Lung (tissue), 12 donors: Measurements from ENCODE around the gene ARHGAP10. TPM values are rescaled to one million over a fixed set of nuclear protein-coding genes. Genes with fewer than 3 reads are reported as not detected.

Experiments
- ATAC-seq: fragments of 200-7000 bp; cut with Tn5 transposase; one replicate; pipeline ENCODE4 v1.9.1; 2020; ENCODE audit warnings: moderate number of reproducible peaks; ENCODE audit not compliant: insufficient read depth, low FRiP score
- DNase-seq, 3 donors: peaks; one replicate each; pipeline ENCODE4 v3.0.0-alpha.2; 2013 to 2017
- H3K27ac ChIP-seq, 2 donors: one replicate each; pipeline ENCODE4 v1.5.1; 2013; ENCODE audit warnings: mild to moderate bottlenecking in 2 of 2, moderate library complexity in 2 of 2, control low read depth in 1 of 2, inconsistent platforms in 1 of 2, low read depth in 1 of 2, low read length in 1 of 2
- H3K27me3 ChIP-seq, 3 donors: one replicate each; pipeline ENCODE4 v1.5.1; 2013; ENCODE audit warnings: low read length in 2 of 3; ENCODE audit not compliant: control insufficient read depth in 3 of 3, insufficient read depth in 3 of 3
- H3K36me3 ChIP-seq, 4 donors: one replicate each; pipeline ENCODE4 v1.5.1; 2013; ENCODE audit warnings: low read length in 4 of 4, mild to moderate bottlenecking in 1 of 4, moderate library complexity in 1 of 4; ENCODE audit not compliant: control insufficient read depth in 4 of 4, insufficient read depth in 4 of 4
- H3K4me1 ChIP-seq, 5 donors: one replicate each; pipeline ENCODE4 v1.5.1; 2013; ENCODE audit warnings: low read length in 5 of 5, mild to moderate bottlenecking in 2 of 5, moderate library complexity in 1 of 5; ENCODE audit not compliant: control insufficient read depth in 5 of 5, insufficient read depth in 5 of 5
- H3K4me3 ChIP-seq: one replicate; pipeline ENCODE4 v1.5.1; 2013; ENCODE audit warnings: mild to moderate bottlenecking, control low read depth, moderate library complexity
- H3K9ac ChIP-seq, 2 donors: one replicate each; pipeline ENCODE4 v1.5.1; 2013; ENCODE audit warnings: low read length in 2 of 2, control low read depth in 1 of 2; ENCODE audit not compliant: insufficient read depth in 1 of 2
- H3K9me3 ChIP-seq, 4 donors: one replicate each; pipeline ENCODE4 v1.5.1; 2013; ENCODE audit warnings: low read length in 3 of 4, mild to moderate bottlenecking in 1 of 4, moderate library complexity in 1 of 4; ENCODE audit not compliant: control insufficient read depth in 4 of 4, insufficient read depth in 3 of 4
- WGBS, 2 donors: extraction: QIAGEN DNeasy Blood & Tissue Kit; methylation state at CpG; one replicate each; pipeline ENCODE4 v1.1.7; 2013; 5-methylcytosine and 5-hydroxymethylcytosine counted together
- polyA plus RNA-seq, 2 donors: library from polyadenylated mRNA; stranded (reverse); fragments of 200-250 nt; gene quantifications; one replicate each; pipeline ENCODE4 v1.2.1, GENCODE V29; 2013
- total RNA-seq, 2 donors: library from RNA; depleted of rRNA in 1 of 2; stranded (reverse); fragments of >200 nt in 1 of 2; gene quantifications; one replicate each; pipeline ENCODE4 v1.2.1, GENCODE V29; 2014 to 2021
- TF ChIP-seq, protein P1 (sequence below): IDR thresholded peaks from 2 replicates; pipeline ENCODE4 v1.5.1; 2012; ENCODE audit warnings: mild to moderate bottlenecking; ENCODE audit errors: control extremely low read depth, extremely low read depth
- donor health status: control.
- donor health status: control.
- donor health status: Bipolar disorder and iron deficiency.
- donor health status: healthy.
- donor health status: DM: yes; HTN: yes; CAD: no.

Gene ARHGAP10
- total and polyA plus RNA-seq, 4 donors = 9.1 to 25.0 (median 17.5) TPM

- H3K27ac ChIP-seq = peak overlapping the region; percentile 69 to 87
- H3K9me3 ChIP-seq = no peaks in the 10 kb centered on the region
- TF ChIP-seq, protein P1, sequence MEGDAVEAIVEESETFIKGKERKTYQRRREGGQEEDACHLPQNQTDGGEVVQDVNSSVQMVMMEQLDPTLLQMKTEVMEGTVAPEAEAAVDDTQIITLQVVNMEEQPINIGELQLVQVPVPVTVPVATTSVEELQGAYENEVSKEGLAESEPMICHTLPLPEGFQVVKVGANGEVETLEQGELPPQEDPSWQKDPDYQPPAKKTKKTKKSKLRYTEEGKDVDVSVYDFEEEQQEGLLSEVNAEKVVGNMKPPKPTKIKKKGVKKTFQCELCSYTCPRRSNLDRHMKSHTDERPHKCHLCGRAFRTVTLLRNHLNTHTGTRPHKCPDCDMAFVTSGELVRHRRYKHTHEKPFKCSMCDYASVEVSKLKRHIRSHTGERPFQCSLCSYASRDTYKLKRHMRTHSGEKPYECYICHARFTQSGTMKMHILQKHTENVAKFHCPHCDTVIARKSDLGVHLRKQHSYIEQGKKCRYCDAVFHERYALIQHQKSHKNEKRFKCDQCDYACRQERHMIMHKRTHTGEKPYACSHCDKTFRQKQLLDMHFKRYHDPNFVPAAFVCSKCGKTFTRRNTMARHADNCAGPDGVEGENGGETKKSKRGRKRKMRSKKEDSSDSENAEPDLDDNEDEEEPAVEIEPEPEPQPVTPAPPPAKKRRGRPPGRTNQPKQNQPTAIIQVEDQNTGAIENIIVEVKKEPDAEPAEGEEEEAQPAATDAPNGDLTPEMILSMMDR = no peak
- no peak overlapping the region for H3K4me3 ChIP-seq
- DNase-seq (no peak), ATAC-seq (no peak)
- peaks cover 6 to 33% (median 7%) of the 10 kb centered on the region in 5 donors for H3K4me1 ChIP-seq
- no peaks in the 10 kb centered on the region for H3K27me3 ChIP-seq
- 74 to 83% methylated on average over 4 of the region's 4 CpGs for WGBS, 2 donors
- no peak overlapping the region for H3K9ac ChIP-seq
- no peaks in the 10 kb centered on the region for H3K36me3 ChIP-seq
Measured at GRCh38 chr4:147816382-147817254, 84.7 kb downstream of the ARHGAP10 start.

- no peaks in the 10 kb centered on the region for H3K9me3 ChIP-seq
- peaks cover 4 to 30% (median 9%) of the 10 kb centered on the region in 5 donors for H3K4me1 ChIP-seq
- peak overlapping the region in 1 of 2 donors; percentile 5 for H3K27ac ChIP-seq
- WGBS, 2 donors = 97 to 98% methylated on average over 6 of the region's 6 CpGs
- ATAC-seq = no peak
- no peak overlapping the region for H3K4me3 ChIP-seq
- no peak for DNase-seq
- TF ChIP-seq, protein P1 = no peak
- peaks cover 0 to 2% (median 0%) of the 10 kb centered on the region in 4 donors for H3K36me3 ChIP-seq
- no peak overlapping the region for H3K9ac ChIP-seq
- H3K27me3 ChIP-seq = no peaks in the 10 kb centered on the region
Measured at GRCh38 chr4:147820975-147821374, 89.1 kb downstream of the ARHGAP10 start.

- Histone ChIP-seq H3K36me3 (peaks cover 0 to 2% (median 0%) of the 10 kb centered on the region in 4 donors), H3K27me3 (no peaks in the 10 kb centered on the region), H3K9me3 (no peaks in the 10 kb centered on the region), H3K27ac (peak overlapping the region in 1 of 2 donors; percentile 83), H3K4me3 (no peak overlapping the region), H3K9ac (no peak overlapping the region), H3K4me1 (peaks cover 3 to 34% (median 6%) of the 10 kb centered on the region in 5 donors)
- WGBS, 2 donors = 73 to 78% methylated on average over 2 of the region's 2 CpGs
- DNase-seq (no peak), ATAC-seq (no peak)
- TF ChIP-seq, protein P1 = no peak
Measured at GRCh38 chr4:147821555-147821954, 89.7 kb downstream of the ARHGAP10 start.
